K562 (cell line): ENCODE results near the gene CERS4. TPM values are rescaled to one million over a fixed set of nuclear protein-coding genes. Genes with fewer than 3 reads are reported as not detected.

Source experiments
- ATAC-seq: fragments of 200-7000 bp; cut with Tn5 transposase; 3 replicates; pipeline ENCODE4 v1.9.1; 2020; ENCODE audit warnings: moderate library complexity
- BruUV-seq: library from RNA; stranded (reverse); fragments of 400-500 nt; replicated peaks from 2 replicates; lab custom pipeline; 2021; lab: Mats Ljungman, UMichigan
- CTCF ChIA-PET: fragments of 300-600 bp; formaldehyde crosslinking; extraction: SDS; loops from one replicate; lab custom pipeline; 2021; ENCODE audit warnings: low intra/inter-chr PET ratio; lab: Yijun Ruan, JAX
- POLR2A ChIA-PET: fragments of 300-600, 350-650 bp; sonication (Branson Sonifier 250); formaldehyde crosslinking; extraction: SDS; loops from one replicate; lab custom pipeline; 2021; ENCODE audit warnings: antibody characterized with exemption, inconsistent platforms; lab: Yijun Ruan, JAX
- DNase-seq, 4 experiments: peaks; one replicate each; pipeline versions ENCODE4 v3.0.0 to v3.0.0-alpha.2; 2011 to 2018; ENCODE audit warnings: low spot score in 3 of 4, mixed read lengths in 3 of 4; ENCODE audit errors: extremely low read depth in 1 of 4
- FAIRE-seq: peaks from 2 replicates; lab custom pipeline; 2011; peaks lifted over from hg19 to GRCh38; lab: Jason Lieb, UNC
- H2AFZ ChIP-seq: 2 replicates; pipeline ENCODE4 v1.6.0; 2011; ENCODE audit warnings: low read depth, low read length, control low read depth, inconsistent platforms
- H3K27ac ChIP-seq: fragments of 200-600 bp; 3 replicates; pipeline ENCODE4 v1.8.0; 2011; ENCODE audit warnings: low read depth, mild to moderate bottlenecking, control low read depth, inconsistent platforms, low read length, moderate library complexity, mixed read lengths; ENCODE audit errors: extremely low read depth
- H3K27me3 ChIP-seq, 2 experiments: fragments of 300-600 bp in 1 of 2; 2 replicates in 1 of 2; 3 replicates in 1 of 2; pipeline versions ENCODE4 v1.6.0 to v1.8.0; 2011; ENCODE audit warnings: inconsistent platforms in 2 of 2, low read length in 2 of 2, mild to moderate bottlenecking in 1 of 2, mixed read lengths in 1 of 2, moderate library complexity in 1 of 2; ENCODE audit not compliant: control insufficient read depth in 2 of 2, insufficient read depth in 2 of 2
- H3K36me3 ChIP-seq: fragments of 300-600 bp; 3 replicates; pipeline ENCODE4 v1.8.0; 2011; ENCODE audit warnings: mild to moderate bottlenecking, low read length, inconsistent platforms; ENCODE audit not compliant: control insufficient read depth, insufficient read depth
- H3K4me1 ChIP-seq, 2 experiments: fragments of 200-600 bp in 1 of 2; replicated peaks in 1 of 2; 2 replicates in 1 of 2; 3 replicates in 1 of 2; pipeline versions ENCODE4 v1.5.1 to v1.8.0; 2011; ENCODE audit warnings: inconsistent platforms in 2 of 2, low read length in 2 of 2, mild to moderate bottlenecking in 1 of 2, mixed read lengths in 1 of 2, moderate library complexity in 1 of 2; ENCODE audit not compliant: control insufficient read depth in 2 of 2, insufficient read depth in 2 of 2
- H3K4me2 ChIP-seq: 2 replicates; pipeline ENCODE4 v1.6.1; 2011; ENCODE audit warnings: low read length, control low read depth, inconsistent platforms, mixed read lengths; ENCODE audit not compliant: insufficient read depth
- H3K4me3 ChIP-seq: fragments of 200-600 bp; sonication (generic), shearing (Covaris generic); 2 replicates; pipeline ENCODE4 v1.5.1; 2016; ENCODE audit warnings: control low read depth, inconsistent platforms
- H3K79me2 ChIP-seq: fragments of 200-600 bp; 3 replicates; pipeline ENCODE4 v1.8.0; 2011; ENCODE audit warnings: low read length, inconsistent platforms; ENCODE audit not compliant: control insufficient read depth, insufficient read depth
- H3K9ac ChIP-seq, 2 experiments: 2 replicates each; pipeline versions ENCODE4 v1.6.0 to v1.6.1; 2011; ENCODE audit warnings: low read depth in 2 of 2, low read length in 2 of 2, control low read depth in 1 of 2, inconsistent platforms in 1 of 2, mild to moderate bottlenecking in 1 of 2, mixed read lengths in 1 of 2; ENCODE audit not compliant: insufficient read depth in 1 of 2
- H3K9me1 ChIP-seq: one replicate; pipeline ENCODE4 v1.6.0; 2011; ENCODE audit warnings: inconsistent platforms, mild to moderate bottlenecking, low read length, moderate library complexity; ENCODE audit not compliant: control insufficient read depth, insufficient read depth
- H3K9me3 ChIP-seq: replicated peaks from 2 replicates; pipeline ENCODE4 v1.5.1; 2011; ENCODE audit warnings: low read depth, low read length, inconsistent platforms; ENCODE audit not compliant: control insufficient read depth, insufficient read depth
- H4K20me1 ChIP-seq: replicated peaks from 2 replicates; pipeline ENCODE4 v1.6.1; 2011; ENCODE audit warnings: low read length, inconsistent platforms, mixed read lengths; ENCODE audit not compliant: control insufficient read depth, insufficient read depth
- ADNP ChIP-seq: fragments of 200-800 bp; sonication (Bioruptor generic); IDR thresholded peaks from 2 replicates; pipeline ENCODE4 v1.6.1; 2016; ENCODE audit warnings: missing genetic modification characterization, missing compliant biosample characterization
- BCOR ChIP-seq: fragments of 450-650 bp; IDR thresholded peaks from 2 replicates; pipeline ENCODE4 v1.6.1; 2016
- BRD9 ChIP-seq: fragments of 450-650 bp; IDR thresholded peaks from 2 replicates; pipeline ENCODE4 v1.6.1; 2018; ENCODE audit warnings: low read depth; ENCODE audit not compliant: partially characterized antibody
- CBX3 ChIP-seq, 2 experiments: IDR thresholded peaks; 1 replicate in 1 of 2; 2 replicates in 1 of 2; pipeline ENCODE4 v1.6.1; 2012; ENCODE audit warnings: inconsistent platforms in 2 of 2, low read length in 2 of 2, borderline replicate concordance in 1 of 2, control low read depth in 1 of 2
- CHD2 ChIP-seq: IDR thresholded peaks from 2 replicates; pipeline ENCODE4 v1.6.1; 2011; ENCODE audit warnings: low read depth, low read length
- HDGF ChIP-seq: fragments of 450-650 bp; IDR thresholded peaks from 2 replicates; pipeline ENCODE4 v1.6.1; 2016
- KLF13 ChIP-seq: fragments of 450-650 bp; IDR thresholded peaks from 2 replicates; pipeline ENCODE4 v1.6.1; 2016; ENCODE audit warnings: missing genetic modification characterization, low read depth, mild to moderate bottlenecking, missing compliant biosample characterization, moderate library complexity, borderline replicate concordance
- MNT ChIP-seq, 2 experiments: fragments of 450-650 bp; conservative IDR thresholded peaks; 2 replicates each; pipeline ENCODE4 v1.6.1; 2017; ENCODE audit warnings: mild to moderate bottlenecking in 2 of 2, moderate library complexity in 2 of 2
- ZNF12 ChIP-seq: sonication (generic); formaldehyde crosslinking; IDR thresholded peaks from 2 replicates; pipeline ENCODE4 v1.4.0; 2020; ENCODE audit warnings: mild to moderate bottlenecking, missing genetic modification reagents
- ZNF124 ChIP-seq: sonication (generic); formaldehyde crosslinking; IDR thresholded peaks from 2 replicates; pipeline ENCODE4 v1.8.1; 2022; ENCODE audit warnings: missing genetic modification reagents
- ZNF217 ChIP-seq: sonication (generic); formaldehyde crosslinking; IDR thresholded peaks from 2 replicates; pipeline ENCODE4 v1.8.0; 2022; ENCODE audit warnings: mild to moderate bottlenecking, missing genetic modification reagents
- ZNF707 ChIP-seq: fragments of 250-450 bp; sonication (Bioruptor Pico); conservative IDR thresholded peaks from 2 replicates; pipeline ENCODE4 v1.8.0; 2022; ENCODE audit warnings: inconsistent platforms, mild to moderate bottlenecking, moderate library complexity
- WGBS: fragments of 100-300 bp; shearing (Covaris generic); methylation state at CpG from one replicate; pipeline ENCODE4 v1.1.6; 2016; ENCODE audit warnings: low coverage, mixed read lengths; ENCODE audit not compliant: insufficient coverage; ENCODE audit errors: missing lambda C conversion rate; 5-methylcytosine and 5-hydroxymethylcytosine counted together
- in situ Hi-C: fragments of 300-500 bp; cut with MboI; formaldehyde crosslinking; loops from 4 replicates; pipeline ENCODE4 v1.15.0; 2018; ENCODE audit warnings: inconsistent platforms, mixed read lengths
- intact Hi-C: fragments of 100-400 bp; cut with micrococcal nuclease; formaldehyde crosslinking; loops from 2 replicates; pipeline ENCODE4 v1.14.2; 2022
- polyA plus RNA-seq, 8 experiments: library from polyadenylated mRNA; depleted of rRNA in 4 of 8; stranded (reverse) in 5 of 8; unstranded in 3 of 8; fragments of >200 nt; fragmentation: Nextera tagmentation in 2 of 8; fragmentation: Illumina TruSeq in 1 of 8; extraction: Ambion mirVana in 2 of 8; extraction: Trizol in 1 of 8; gene quantifications; 2 replicates each; pipeline versions ENCODE4 v1.2.1 to v1.2.3, GENCODE V29; 2011 to 2014; ENCODE audit warnings: inconsistent platforms in 1 of 8, missing spikeins in 1 of 8
- total RNA-seq, 7 experiments: library from RNA; depleted of rRNA in 6 of 7; stranded (reverse); fragments of >200 nt in 6 of 7; fragmentation: Illumina TruSeq in 2 of 7; extraction: Trizol in 2 of 7; gene quantifications; 2 replicates each; pipeline versions ENCODE4 v1.2.1 to v1.2.3, GENCODE V29; 2011 to 2021; ENCODE audit warnings: low replicate concordance in 1 of 7
- TF ChIP-seq, protein P1 (sequence below): fragments of 250-450 bp; sonication (Bioruptor Pico); IDR thresholded peaks from 2 replicates; pipeline ENCODE4 v1.8.0; 2021; ENCODE audit warnings: moderate library complexity, mild to moderate bottlenecking, inconsistent platforms
- TF ChIP-seq, protein P2 (sequence below): fragments of 250-450 bp; sonication (Bioruptor Pico); IDR thresholded peaks from 2 replicates; pipeline ENCODE4 v1.5.0; 2020; ENCODE audit warnings: mild to moderate bottlenecking, borderline replicate concordance

The CERS4 gene
- total and polyA plus RNA-seq, 9 of the 15 experiments (the other 6 are each of a cell fraction or from before 2014, with no cell fraction given), result 0.14 to 4.4 (median 2.9) TPM; not detected in 1

- TF ChIP-seq HDGF (0 out of 2 replicates have a peak, but pooled peaks have one; percentile 23), ADNP (tag) (peak; percentile 70), BRD9 (peak; percentile 45), BCOR (peak; percentile 98), MNT (conservative IDR thresholded peaks at IDR 0.05) (no peak)
- TF ChIP-seq, protein P1, sequence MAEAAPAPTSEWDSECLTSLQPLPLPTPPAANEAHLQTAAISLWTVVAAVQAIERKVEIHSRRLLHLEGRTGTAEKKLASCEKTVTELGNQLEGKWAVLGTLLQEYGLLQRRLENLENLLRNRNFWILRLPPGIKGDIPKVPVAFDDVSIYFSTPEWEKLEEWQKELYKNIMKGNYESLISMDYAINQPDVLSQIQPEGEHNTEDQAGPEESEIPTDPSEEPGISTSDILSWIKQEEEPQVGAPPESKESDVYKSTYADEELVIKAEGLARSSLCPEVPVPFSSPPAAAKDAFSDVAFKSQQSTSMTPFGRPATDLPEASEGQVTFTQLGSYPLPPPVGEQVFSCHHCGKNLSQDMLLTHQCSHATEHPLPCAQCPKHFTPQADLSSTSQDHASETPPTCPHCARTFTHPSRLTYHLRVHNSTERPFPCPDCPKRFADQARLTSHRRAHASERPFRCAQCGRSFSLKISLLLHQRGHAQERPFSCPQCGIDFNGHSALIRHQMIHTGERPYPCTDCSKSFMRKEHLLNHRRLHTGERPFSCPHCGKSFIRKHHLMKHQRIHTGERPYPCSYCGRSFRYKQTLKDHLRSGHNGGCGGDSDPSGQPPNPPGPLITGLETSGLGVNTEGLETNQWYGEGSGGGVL (CRISPR knock-in tag), result no peak
Measured at GRCh38 chr19:8250596-8250995, 41.4 kb downstream of the CERS4 start (continued).

DNA sequence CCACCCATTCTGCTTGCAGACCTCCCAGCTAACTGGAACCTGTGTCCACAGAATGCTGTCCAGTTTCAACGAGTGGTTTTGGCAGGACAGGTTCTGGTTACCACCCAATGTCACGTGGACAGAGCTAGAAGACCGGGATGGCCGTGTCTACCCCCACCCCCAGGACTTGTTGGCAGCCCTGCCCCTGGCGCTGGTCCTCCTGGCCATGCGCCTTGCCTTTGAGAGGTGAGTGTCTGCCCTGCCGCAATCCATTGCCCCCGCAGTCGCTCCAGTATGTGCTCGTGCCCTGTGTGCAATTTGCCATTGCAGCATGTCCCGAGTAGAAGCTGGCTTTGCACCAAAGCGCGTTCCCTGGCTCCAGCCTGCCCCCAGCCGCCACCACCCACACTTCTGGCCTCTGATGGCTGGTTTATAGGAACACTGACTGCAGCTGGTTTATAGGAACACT lies 41.9 kb downstream of the CERS4 start:
- in situ Hi-C loops (loop anchor here (5.0 kb wide), 3 partner anchors 94 to 304 kb away; no protein-coding TSS in a partner anchor), intact Hi-C loops (loop anchor here (10.0 kb wide), 1 partner anchor 236 kb away; no protein-coding TSS in a partner anchor)
- H2AFZ ChIP-seq, result no peak overlapping the region
- no peaks in the 10 kb centered on the region for H3K9me3 ChIP-seq
- POLR2A ChIA-PET, result interaction anchor here (0.6 to 1.4 kb wide), 5 partner anchors 90 to 816 kb away, joined by 3 to 4 read pairs (median 4); no protein-coding TSS in a partner anchor
- 37% methylated on average over 14 of the region's 14 CpGs for WGBS
- BruUV-seq, result no TSS peak
- H3K27me3 ChIP-seq, result no peaks in the 10 kb centered on the region
- H3K27ac ChIP-seq, result no peak overlapping the region
- no peaks in the 10 kb centered on the region for H3K36me3 ChIP-seq
- H3K79me2 ChIP-seq, result no peaks in the 10 kb centered on the region
- no peaks in the 10 kb centered on the region for H3K9me1 ChIP-seq
- no peak overlapping the region for H3K4me2 ChIP-seq
- CTCF ChIA-PET, result interaction anchor here (0.6 to 3.8 kb wide), 2 partner anchors 65 to 93 kb away, joined by 3 to 63 read pairs; no protein-coding TSS in a partner anchor
- H3K4me1 ChIP-seq, result peaks cover 6 to 26% of the 10 kb centered on the region in 2 experiments; a peak in 4 of 5 replicates
- DNase-seq (no peak), ATAC-seq (no peak; the same call in 2 of the 3 replicates), FAIRE-seq (no peak)
- H3K9ac ChIP-seq, result peak overlapping the region in 1 of 2 experiments; percentile 68; a peak in 1 of 4 replicates
- no peaks in the 10 kb centered on the region; the same call in 1 of the 2 replicates for H4K20me1 ChIP-seq
- H3K4me3 ChIP-seq, result no peak overlapping the region
- no peak for TF ChIP-seq ZNF707
- no peak for TF ChIP-seq CBX3 (IDR thresholded peaks at IDR 0.05; ENCODE audit: borderline replicate concordance in 1 of 2, low read length in 2 of 2)
- TF ChIP-seq CHD2, result no peak
- no peak for TF ChIP-seq KLF13 (tag)
- TF ChIP-seq ZNF217 (CRISPR knock-in tag), result no peak
- no peak for TF ChIP-seq ZNF124 (CRISPR knock-in tag)
- no peak for TF ChIP-seq ZNF12
- TF ChIP-seq, protein P2, sequence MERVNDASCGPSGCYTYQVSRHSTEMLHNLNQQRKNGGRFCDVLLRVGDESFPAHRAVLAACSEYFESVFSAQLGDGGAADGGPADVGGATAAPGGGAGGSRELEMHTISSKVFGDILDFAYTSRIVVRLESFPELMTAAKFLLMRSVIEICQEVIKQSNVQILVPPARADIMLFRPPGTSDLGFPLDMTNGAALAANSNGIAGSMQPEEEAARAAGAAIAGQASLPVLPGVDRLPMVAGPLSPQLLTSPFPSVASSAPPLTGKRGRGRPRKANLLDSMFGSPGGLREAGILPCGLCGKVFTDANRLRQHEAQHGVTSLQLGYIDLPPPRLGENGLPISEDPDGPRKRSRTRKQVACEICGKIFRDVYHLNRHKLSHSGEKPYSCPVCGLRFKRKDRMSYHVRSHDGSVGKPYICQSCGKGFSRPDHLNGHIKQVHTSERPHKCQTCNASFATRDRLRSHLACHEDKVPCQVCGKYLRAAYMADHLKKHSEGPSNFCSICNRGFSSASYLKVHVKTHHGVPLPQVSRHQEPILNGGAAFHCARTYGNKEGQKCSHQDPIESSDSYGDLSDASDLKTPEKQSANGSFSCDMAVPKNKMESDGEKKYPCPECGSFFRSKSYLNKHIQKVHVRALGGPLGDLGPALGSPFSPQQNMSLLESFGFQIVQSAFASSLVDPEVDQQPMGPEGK, result no peak
